ENCODE measurements around the gene CPD. TPM values are rescaled to one million over a fixed set of nuclear protein-coding genes. Genes with fewer than 3 reads are reported as not detected.

The CPD gene
- polyA plus RNA-seq, 1 experiment = 109 TPM

GRCh38 chr17:30379903-30380381, 1.2 kb downstream of the CPD start:
- Histone ChIP-seq H3K27ac (ENCODE audit: low read depth, low read length) (no peak overlapping the region), H3K4me3 (ENCODE audit: low read depth, low read length) (peak overlapping the region; percentile 79), H3K9me3 (ENCODE audit: control insufficient read depth, insufficient read depth, low read length) (no peaks in the 10 kb centered on the region), H3K27me3 (ENCODE audit: control insufficient read depth, insufficient read depth, low read length) (no peaks in the 10 kb centered on the region)
- DNase-seq (ENCODE audit: low read depth, low spot score) = no peak
- TF ChIP-seq CTCF (IDR thresholded peaks at IDR 0.05; ENCODE audit: low read depth, low read length) = no peak
- ChIA-PET POLR2A (no interaction called here), CTCF (interaction anchor here (1.9 to 2.3 kb wide), 2 partner anchors 40 to 97 kb away, joined by 5 to 12 read pairs; partner anchors contain the start of gene GOSR1)

- Histone ChIP-seq H3K9me3 (ENCODE audit: control insufficient read depth, insufficient read depth, low read length) (no peaks in the 10 kb centered on the region), H3K4me3 (ENCODE audit: low read depth, low read length) (peak overlapping the region; percentile 79), H3K27ac (ENCODE audit: low read depth, low read length) (no peak overlapping the region), H3K27me3 (ENCODE audit: control insufficient read depth, insufficient read depth, low read length) (no peaks in the 10 kb centered on the region)
- POLR2A ChIA-PET = no interaction called here
- no peak for TF ChIP-seq CTCF (IDR thresholded peaks at IDR 0.05; ENCODE audit: low read depth, low read length)
- CTCF ChIA-PET = interaction anchor here (1.9 to 2.3 kb wide), 2 partner anchors 41 to 97 kb away, joined by 5 to 12 read pairs; partner anchors contain the start of gene GOSR1
- no peak for DNase-seq (ENCODE audit: low read depth, low spot score)
These were observed 2.1 kb downstream of the CPD start for GRCh38 chr17:30380643-30381339.

- H3K27me3 ChIP-seq (ENCODE audit: control insufficient read depth, insufficient read depth, low read length) = no peaks in the 10 kb centered on the region
- no peaks in the 10 kb centered on the region for H3K9me3 ChIP-seq (ENCODE audit: control insufficient read depth, insufficient read depth, low read length)
- DNase-seq (ENCODE audit: low read depth, low spot score) = no peak
- H3K4me3 ChIP-seq (ENCODE audit: low read depth, low read length) = peak overlapping the region; percentile 79
- no peak overlapping the region for H3K27ac ChIP-seq (ENCODE audit: low read depth, low read length)
- no peak for TF ChIP-seq CTCF (IDR thresholded peaks at IDR 0.05; ENCODE audit: low read depth, low read length)
- CTCF ChIA-PET = interaction anchor here (1.9 to 2.3 kb wide), 2 partner anchors 41 to 96 kb away, joined by 5 to 12 read pairs; partner anchors contain the start of gene GOSR1
- POLR2A ChIA-PET = no interaction called here
These were observed 2.6 kb downstream of the CPD start for GRCh38 chr17:30381340-30381659.

GRCh38 chr17:30382345-30382744, 3.6 kb downstream of the CPD start:
- TF ChIP-seq CTCF (IDR thresholded peaks at IDR 0.05; ENCODE audit: low read depth, low read length) = no peak
- no peak overlapping the region for H3K4me3 ChIP-seq (ENCODE audit: low read depth, low read length)
- ChIA-PET POLR2A (no interaction called here), CTCF (no interaction called here)
- H3K9me3 ChIP-seq (ENCODE audit: control insufficient read depth, insufficient read depth, low read length) = no peaks in the 10 kb centered on the region
- H3K27me3 ChIP-seq (ENCODE audit: control insufficient read depth, insufficient read depth, low read length) = no peaks in the 10 kb centered on the region
- H3K27ac ChIP-seq (ENCODE audit: low read depth, low read length) = no peak overlapping the region
- DNase-seq (ENCODE audit: low read depth, low spot score) = no peak

- POLR2A ChIA-PET = no interaction called here
- Histone ChIP-seq H3K27ac (ENCODE audit: low read depth, low read length) (no peak overlapping the region), H3K4me3 (ENCODE audit: low read depth, low read length) (no peak overlapping the region), H3K27me3 (ENCODE audit: control insufficient read depth, insufficient read depth, low read length) (no peaks in the 10 kb centered on the region), H3K9me3 (ENCODE audit: control insufficient read depth, insufficient read depth, low read length) (no peaks in the 10 kb centered on the region)
- DNase-seq (ENCODE audit: low read depth, low spot score) = no peak
- CTCF ChIA-PET = no interaction called here
- TF ChIP-seq CTCF (IDR thresholded peaks at IDR 0.05; ENCODE audit: low read depth, low read length) = no peak
These were observed 9.8 kb downstream of the CPD start for GRCh38 chr17:30388321-30389179.
